ENCODE measurements around the gene RAB6B.

DNA sequence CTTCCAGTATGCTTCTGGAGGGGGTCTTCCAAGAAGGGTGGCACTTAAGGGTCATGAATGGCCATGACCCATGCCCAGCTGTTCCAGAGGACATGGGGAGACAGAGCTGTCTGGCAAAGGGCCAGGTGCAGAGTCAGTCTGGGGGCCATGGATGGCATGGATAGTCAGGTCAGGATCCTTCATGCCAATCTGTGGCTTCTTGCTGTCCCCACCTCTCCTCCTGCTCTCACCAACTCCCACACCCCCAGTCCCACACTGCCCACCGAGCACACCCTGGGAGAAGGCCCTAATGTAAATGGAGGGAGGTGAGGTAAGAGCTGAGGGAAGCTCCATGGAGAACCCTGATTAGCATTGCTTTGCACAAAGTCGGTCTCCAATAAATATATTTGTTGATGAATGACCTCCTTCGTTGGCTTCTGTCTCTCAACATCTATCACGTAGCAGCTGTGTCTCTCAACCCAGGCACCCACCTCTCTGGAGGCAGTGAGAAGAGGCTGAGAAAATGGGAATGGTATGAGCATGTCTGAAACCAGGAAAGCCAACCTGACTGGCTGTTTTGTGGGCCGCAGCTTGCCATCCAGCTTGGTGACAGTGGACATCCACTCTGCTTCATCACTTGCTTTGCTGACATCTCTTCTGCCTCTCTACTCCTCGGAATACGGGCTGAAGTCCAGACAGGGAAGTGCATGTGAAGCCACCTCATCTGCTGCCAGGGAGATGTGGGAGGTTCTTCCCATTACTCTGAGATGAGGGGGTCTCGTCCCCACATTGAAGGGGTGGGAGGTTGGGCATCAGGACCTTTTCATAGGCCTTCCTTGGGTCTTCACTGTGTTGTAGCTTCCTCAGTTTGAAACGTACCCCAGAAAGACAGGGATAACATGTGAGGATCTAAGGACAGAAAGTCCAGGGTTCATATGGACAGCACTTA, 37.7 kb upstream of the RAB6B start:
- TF ChIP-seq CTCF (optimal IDR thresholded peaks at IDR 0.05 in 1 of 3, IDR thresholded peaks at IDR 0.05 in 1 of 3, conservative IDR thresholded peaks at IDR 0.05 in 1 of 3; ENCODE audit: extremely low read depth in 1 of 3, insufficient read depth in 2 of 3, low read length in 3 of 3) (no peak), EZH2 (IDR thresholded peaks at IDR 0.05; ENCODE audit: low read length) (no peak)
